ENCODE measurements around the gene PIGT.

PIGT gene

GRCh38 chr20:45427236-45428149, 11.6 kb downstream of the PIGT start:
- no peak for DNase-seq (ENCODE audit: low read depth in 3 of 3)

- DNase-seq (ENCODE audit: low read depth in 3 of 3): no peak
These were observed 13.7 kb downstream of the PIGT start for GRCh38 chr20:45429618-45430017.

- DNase-seq (ENCODE audit: low read depth in 3 of 3): no peak
These were observed 16.4 kb downstream of the PIGT start for GRCh38 chr20:45432294-45432693.

- DNase-seq (ENCODE audit: low read depth in 3 of 3): no peak
These were observed 17.4 kb downstream of the PIGT start for GRCh38 chr20:45433316-45433715.

- no peak for DNase-seq (ENCODE audit: low read depth in 3 of 3)
These were observed 18.0 kb downstream of the PIGT start for GRCh38 chr20:45433976-45434375.

- peak; percentile 70 to 86 (median 74) for DNase-seq (ENCODE audit: low read depth in 3 of 3)
These were observed 21.0 kb downstream of the PIGT start for GRCh38 chr20:45436732-45437485.

GRCh38 chr20:45440424-45440823, 24.5 kb downstream of the PIGT start:
- no peak for DNase-seq (ENCODE audit: low read depth in 3 of 3)

- no peak for DNase-seq (ENCODE audit: low read depth in 3 of 3)
These were observed 25.1 kb downstream of the PIGT start for GRCh38 chr20:45440891-45441685.

GRCh38 chr20:45441746-45442145, 25.8 kb downstream of the PIGT start:
- DNase-seq (ENCODE audit: low read depth in 3 of 3): no peak

GRCh38 chr20:45444050-45444449, 28.1 kb downstream of the PIGT start:
- no peak for DNase-seq (ENCODE audit: low read depth in 3 of 3)

GRCh38 chr20:45445805-45446562, 30.0 kb downstream of the PIGT start:
- DNase-seq (ENCODE audit: low read depth in 3 of 3): peak in 1 of 3 experiments; percentile 29

GRCh38 chr20:45448270-45448669, 32.3 kb downstream of the PIGT start:
- DNase-seq (ENCODE audit: low read depth in 3 of 3): no peak

- no peak for DNase-seq (ENCODE audit: low read depth in 3 of 3)
These were observed 33.6 kb downstream of the PIGT start for GRCh38 chr20:45449528-45449927.

GRCh38 chr20:45450097-45450818, 34.3 kb downstream of the PIGT start:
- no peak for DNase-seq (ENCODE audit: low read depth in 3 of 3)

GRCh38 chr20:45452238-45452637, 36.3 kb downstream of the PIGT start:
- DNase-seq (ENCODE audit: low read depth in 3 of 3): no peak

- no peak for DNase-seq (ENCODE audit: low read depth in 3 of 3)
These were observed 37.1 kb downstream of the PIGT start for GRCh38 chr20:45452772-45453691.

GRCh38 chr20:45456632-45457031, 40.7 kb downstream of the PIGT start:
- DNase-seq (ENCODE audit: low read depth in 3 of 3): no peak

GRCh38 chr20:45459606-45460005, 43.7 kb downstream of the PIGT start:
- no peak for DNase-seq (ENCODE audit: low read depth in 3 of 3)

GRCh38 chr20:45461225-45461624, 45.3 kb downstream of the PIGT start:
- DNase-seq (ENCODE audit: low read depth in 3 of 3): no peak

Measured in stimulated activated CD4-positive, alpha-beta T cell treated with anti-CD3 and anti-CD28 coated beads, TNF-alpha, amount 100 ng/mL, for 24 hours (primary cell).